Right lobe of liver (tissue), 6 donors: ENCODE data around the gene MARK4. TPM values are rescaled to one million over a fixed set of nuclear protein-coding genes. Genes with fewer than 3 reads are reported as not detected.

Experiments
- ATAC-seq, 4 donors: fragments of 200-7000 bp; cut with Tn5 transposase; one replicate each; pipeline ENCODE4 v1.9.1; 2020; ENCODE audit warnings: mild to moderate bottlenecking in 4 of 4, moderate library complexity in 4 of 4
- DNase-seq, 3 donors: peaks; one replicate each; pipeline ENCODE4 v3.0.0-alpha.2; 2020
- H3K27ac ChIP-seq, 3 donors: fragments of 200-600 bp; one replicate each; pipeline ENCODE4 v1.8.0; 2022
- H3K27me3 ChIP-seq, 2 donors: fragments of 200-600 bp; one replicate each; pipeline ENCODE4 v1.8.0; 2022
- H3K36me3 ChIP-seq, 4 donors: fragments of 200-600 bp; sonication (generic) in 1 of 4; one replicate each; pipeline versions ENCODE4 v1.5.1 to v1.8.0; 2017 to 2022; ENCODE audit warnings: control low read depth in 1 of 4
- H3K4me1 ChIP-seq, 4 donors: fragments of 200-600 bp; sonication (generic) in 1 of 4; one replicate each; pipeline versions ENCODE4 v1.5.1 to v1.8.0; 2017 to 2022; ENCODE audit warnings: control low read depth in 1 of 4
- H3K4me3 ChIP-seq, 3 donors: fragments of 200-600 bp; one replicate each; pipeline ENCODE4 v1.8.0; 2022
- H3K9me3 ChIP-seq, 4 donors: fragments of 200-600 bp; sonication (generic) in 1 of 4; one replicate each; pipeline versions ENCODE4 v1.5.1 to v1.8.0; 2017 to 2022; ENCODE audit warnings: control low read depth in 1 of 4
- POLR2A ChIP-seq: fragments of 450-650 bp; IDR thresholded peaks from one replicate; pipeline ENCODE4 v1.6.1; 2017; ENCODE audit warnings: antibody characterized with exemption, mild to moderate bottlenecking
- WGBS: methylation state at CpG from one replicate; pipeline ENCODE4 v1.1.6; 2018; ENCODE audit warnings: low coverage, low lambda C conversion rate; ENCODE audit not compliant: insufficient coverage; ENCODE audit errors: missing lambda C conversion rate; 5-methylcytosine and 5-hydroxymethylcytosine counted together
- intact Hi-C, 2 donors: fragments of 100-400 bp; cut with DNase I; formaldehyde crosslinking; loops; one replicate each; pipeline versions ENCODE4 v1.11.2 to v1.14.1; 2022
- total RNA-seq, 6 experiments: library from RNA; depleted of rRNA in 2 of 6; stranded (reverse); fragments of >200 nt in 2 of 6; fragmentation: NEBNext Ultra II Directional in 3 of 6; extraction: Animal tissue kit (Norgen Biotek cat#: 25700) in 3 of 6; gene quantifications; one replicate each; pipeline versions ENCODE4 v1.1.0 to v1.2.4, GENCODE V29; 2016 to 2023
- TF ChIP-seq, protein P1 (sequence below), 4 donors: fragments of 200-600 bp in 3 of 4; fragments of 450-650 bp in 1 of 4; IDR thresholded peaks; one replicate each; pipeline versions ENCODE4 v1.5.1 to v1.8.0; 2016 to 2022; ENCODE audit warnings: antibody characterized with exemption in 4 of 4, mild to moderate bottlenecking in 2 of 4
- donor health status: DM: no; HTN: yes; CAD: no.
- donor health status: DM: no; HTN: no; CAD: no.
- donor health status: DM: no; HTN: no; CAD: no.
- donor health status: DM: no; HTN: yes; CAD: no.
- donor health status: DM: no; HTN: yes; CAD: no.

The MARK4 gene
- total RNA-seq, 6 experiments from 2014 or later = 14.2 to 23.5 (median 17.5) TPM

DNA sequence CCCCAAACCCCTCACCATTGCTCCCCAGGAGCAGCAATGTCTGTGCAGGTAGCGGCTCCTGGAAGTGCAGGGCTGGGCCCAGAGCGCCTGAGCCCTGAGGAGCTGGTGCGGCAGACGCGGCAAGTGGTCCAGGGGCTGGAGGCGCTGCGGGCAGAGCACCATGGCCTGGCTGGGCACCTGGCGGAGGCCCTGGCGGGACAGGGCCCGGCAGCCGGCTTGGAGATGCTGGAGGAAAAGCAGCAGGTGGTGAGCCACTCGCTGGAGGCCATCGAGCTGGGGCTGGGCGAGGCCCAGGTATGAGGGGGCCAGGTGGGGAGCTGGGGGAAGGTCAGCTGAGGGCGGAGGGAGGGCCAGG, 94.4 kb downstream of the MARK4 start:
- H3K27me3 ChIP-seq = no peaks in the 10 kb centered on the region
- H3K27ac ChIP-seq = no peak overlapping the region
- intact Hi-C loops = loop anchor here in 1 of 2 donors (10.0 kb wide), 1 partner anchor 191 kb away; no protein-coding TSS in a partner anchor
- DNase-seq (no peak), ATAC-seq (no peak)
- TF ChIP-seq, protein P1, sequence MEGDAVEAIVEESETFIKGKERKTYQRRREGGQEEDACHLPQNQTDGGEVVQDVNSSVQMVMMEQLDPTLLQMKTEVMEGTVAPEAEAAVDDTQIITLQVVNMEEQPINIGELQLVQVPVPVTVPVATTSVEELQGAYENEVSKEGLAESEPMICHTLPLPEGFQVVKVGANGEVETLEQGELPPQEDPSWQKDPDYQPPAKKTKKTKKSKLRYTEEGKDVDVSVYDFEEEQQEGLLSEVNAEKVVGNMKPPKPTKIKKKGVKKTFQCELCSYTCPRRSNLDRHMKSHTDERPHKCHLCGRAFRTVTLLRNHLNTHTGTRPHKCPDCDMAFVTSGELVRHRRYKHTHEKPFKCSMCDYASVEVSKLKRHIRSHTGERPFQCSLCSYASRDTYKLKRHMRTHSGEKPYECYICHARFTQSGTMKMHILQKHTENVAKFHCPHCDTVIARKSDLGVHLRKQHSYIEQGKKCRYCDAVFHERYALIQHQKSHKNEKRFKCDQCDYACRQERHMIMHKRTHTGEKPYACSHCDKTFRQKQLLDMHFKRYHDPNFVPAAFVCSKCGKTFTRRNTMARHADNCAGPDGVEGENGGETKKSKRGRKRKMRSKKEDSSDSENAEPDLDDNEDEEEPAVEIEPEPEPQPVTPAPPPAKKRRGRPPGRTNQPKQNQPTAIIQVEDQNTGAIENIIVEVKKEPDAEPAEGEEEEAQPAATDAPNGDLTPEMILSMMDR (IDR thresholded peaks at IDR 0.05) = no peak
- TF ChIP-seq POLR2A = no peak
- 82% methylated on average over 3 of the region's 15 CpGs for WGBS
- H3K36me3 ChIP-seq = no peaks in the 10 kb centered on the region
- peaks cover 0 to 3% (median 0%) of the 10 kb centered on the region in 4 donors for H3K4me1 ChIP-seq
- no peaks in the 10 kb centered on the region for H3K9me3 ChIP-seq
- no peak overlapping the region for H3K4me3 ChIP-seq

GRCh38 chr19:45346449-45346848, 95.4 kb downstream of the MARK4 start:
- no peaks in the 10 kb centered on the region for H3K4me1 ChIP-seq
- 3% methylated on average over 7 of the region's 27 CpGs for WGBS
- intact Hi-C loops = loop anchor here in 1 of 2 donors (10.0 kb wide), 1 partner anchor 192 kb away; no protein-coding TSS in a partner anchor
- H3K9me3 ChIP-seq = no peaks in the 10 kb centered on the region
- no peak overlapping the region for H3K4me3 ChIP-seq
- H3K27ac ChIP-seq = no peak overlapping the region
- DNase-seq (no peak), ATAC-seq (no peak)
- no peaks in the 10 kb centered on the region for H3K36me3 ChIP-seq
- TF ChIP-seq, protein P1 (IDR thresholded peaks at IDR 0.05) = no peak
- H3K27me3 ChIP-seq = no peaks in the 10 kb centered on the region

GRCh38 chr19:45347570-45348366, 96.7 kb downstream of the MARK4 start:
- Histone ChIP-seq H3K4me3 (no peak overlapping the region), H3K9me3 (no peaks in the 10 kb centered on the region), H3K27me3 (no peaks in the 10 kb centered on the region), H3K36me3 (peaks cover 0 to 6% (median 0%) of the 10 kb centered on the region in 4 donors), H3K27ac (no peak overlapping the region), H3K4me1 (no peaks in the 10 kb centered on the region)
- no peak for TF ChIP-seq POLR2A
- TF ChIP-seq, protein P1 (IDR thresholded peaks at IDR 0.05) = no peak
- intact Hi-C loops = loop anchor here in 1 of 2 donors (10.0 kb wide), 1 partner anchor 193 kb away; no protein-coding TSS in a partner anchor
- ATAC-seq = no peak
- WGBS = 46% methylated on average over 2 of the region's 25 CpGs
- DNase-seq = no peak

DNA sequence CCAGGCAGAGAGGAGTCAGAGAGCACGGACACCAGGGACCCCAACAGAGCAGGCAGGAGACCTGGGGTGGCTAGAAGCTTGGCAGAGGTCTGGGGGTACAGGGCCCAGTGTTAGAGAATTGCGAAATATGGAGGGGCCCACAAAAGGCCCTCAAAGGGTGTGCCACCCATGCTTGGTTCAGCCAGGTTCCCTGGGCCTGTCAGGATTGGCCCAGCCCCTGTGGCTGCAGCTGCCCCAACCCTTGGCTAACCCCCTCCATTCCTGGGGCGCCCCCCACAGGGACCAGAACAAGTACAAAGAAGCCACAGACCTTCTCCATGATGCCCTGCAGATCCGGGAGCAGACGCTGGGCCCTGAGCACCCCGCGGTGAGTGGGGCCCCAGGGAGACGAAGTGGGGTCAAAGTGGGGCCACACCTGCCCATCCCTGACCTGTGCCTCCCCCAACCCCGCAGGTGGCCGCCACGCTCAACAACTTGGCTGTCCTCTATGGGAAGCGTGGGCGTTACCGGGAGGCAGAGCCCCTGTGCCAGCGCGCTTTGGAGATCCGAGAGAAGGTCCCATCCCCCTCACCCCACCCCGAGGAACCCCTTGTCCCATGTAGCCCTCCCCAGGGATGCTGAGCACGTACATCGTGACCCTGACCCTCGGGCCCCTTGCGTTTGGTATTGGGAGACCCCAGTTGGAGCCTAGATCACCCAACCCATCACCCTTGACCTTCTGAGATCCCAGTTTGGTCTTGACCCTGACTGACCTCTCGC, 97.5 kb downstream of the MARK4 start:
- DNase-seq = no peak
- 69% methylated on average over 3 of the region's 23 CpGs for WGBS
- no peaks in the 10 kb centered on the region for H3K9me3 ChIP-seq
- no peak for TF ChIP-seq POLR2A
- TF ChIP-seq, protein P1 (IDR thresholded peaks at IDR 0.05) = no peak
- H3K27ac ChIP-seq = no peak overlapping the region
- peaks cover 0 to 6% (median 0%) of the 10 kb centered on the region in 4 donors for H3K36me3 ChIP-seq
- intact Hi-C loops = loop anchor here in 1 of 2 donors (10.0 kb wide), 1 partner anchor 194 kb away; no protein-coding TSS in a partner anchor
- no peaks in the 10 kb centered on the region for H3K4me1 ChIP-seq
- no peak overlapping the region for H3K4me3 ChIP-seq
- H3K27me3 ChIP-seq = no peaks in the 10 kb centered on the region
- no peak for ATAC-seq
